PC-9 (cell line): ENCODE data around the gene SEMA7A.

Experiments
- EZH2 ChIP-seq: fragments of 200-600 bp; sonication (generic); IDR thresholded peaks from 2 replicates; pipeline ENCODE4 v1.8.0; 2017; ENCODE audit warnings: antibody characterized with exemption, low read depth
- TF ChIP-seq, protein P1 (sequence below): fragments of 200-600 bp; sonication (generic); conservative IDR thresholded peaks from 2 replicates; pipeline ENCODE4 v1.6.1; 2017; ENCODE audit warnings: mixed run types, antibody characterized with exemption, mild to moderate bottlenecking, moderate library complexity

- TF ChIP-seq, protein P1, sequence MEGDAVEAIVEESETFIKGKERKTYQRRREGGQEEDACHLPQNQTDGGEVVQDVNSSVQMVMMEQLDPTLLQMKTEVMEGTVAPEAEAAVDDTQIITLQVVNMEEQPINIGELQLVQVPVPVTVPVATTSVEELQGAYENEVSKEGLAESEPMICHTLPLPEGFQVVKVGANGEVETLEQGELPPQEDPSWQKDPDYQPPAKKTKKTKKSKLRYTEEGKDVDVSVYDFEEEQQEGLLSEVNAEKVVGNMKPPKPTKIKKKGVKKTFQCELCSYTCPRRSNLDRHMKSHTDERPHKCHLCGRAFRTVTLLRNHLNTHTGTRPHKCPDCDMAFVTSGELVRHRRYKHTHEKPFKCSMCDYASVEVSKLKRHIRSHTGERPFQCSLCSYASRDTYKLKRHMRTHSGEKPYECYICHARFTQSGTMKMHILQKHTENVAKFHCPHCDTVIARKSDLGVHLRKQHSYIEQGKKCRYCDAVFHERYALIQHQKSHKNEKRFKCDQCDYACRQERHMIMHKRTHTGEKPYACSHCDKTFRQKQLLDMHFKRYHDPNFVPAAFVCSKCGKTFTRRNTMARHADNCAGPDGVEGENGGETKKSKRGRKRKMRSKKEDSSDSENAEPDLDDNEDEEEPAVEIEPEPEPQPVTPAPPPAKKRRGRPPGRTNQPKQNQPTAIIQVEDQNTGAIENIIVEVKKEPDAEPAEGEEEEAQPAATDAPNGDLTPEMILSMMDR: no peak
- no peak for TF ChIP-seq EZH2
Measured at GRCh38 chr15:74403991-74404563, 29.7 kb downstream of the SEMA7A start.
